HCT116 (cell line): ENCODE data around the gene TSPO. TPM values are rescaled to one million over a fixed set of nuclear protein-coding genes. Genes with fewer than 3 reads are reported as not detected.

ENCODE experiments used
- ATAC-seq: fragments of 200-7000 bp; cut with Tn5 transposase; 2 replicates; pipeline ENCODE4 v1.9.1; 2020; ENCODE audit warnings: mild to moderate bottlenecking, moderate library complexity
- BruUV-seq: library from RNA; stranded (reverse); fragments of 400-500 nt; replicated peaks from 2 replicates; lab custom pipeline; 2021; lab: Mats Ljungman, UMichigan
- CTCF ChIA-PET: fragments of 300-600 bp; sonication (Branson Sonifier 250); formaldehyde crosslinking; loops from one replicate; lab custom pipeline; 2021; ENCODE audit warnings: antibody characterized with exemption; lab: Charles Lee
- POLR2A ChIA-PET: fragments of 300-600, 350-600 bp; sonication (Branson Sonifier 250); formaldehyde crosslinking; loops from one replicate; lab custom pipeline; 2021; ENCODE audit warnings: antibody characterized with exemption; lab: Charles Lee
- RAD21 ChIA-PET, 2 experiments: fragments of 300-600 bp; sonication (Branson Sonifier 250); formaldehyde crosslinking; loops; one replicate each; lab custom pipeline; 2023; ENCODE audit warnings: low total read pairs in 2 of 2; ENCODE audit not compliant: uncharacterized antibody in 2 of 2, unreplicated experiment in 2 of 2, low non-redundant PET in 1 of 2; lab: Charles Lee
- DNase-seq: peaks from one replicate; pipeline ENCODE4 v3.0.0-alpha.2; 2010; ENCODE audit warnings: low read depth, low spot score
- H2AFZ ChIP-seq: fragments of 200-600 bp; shearing (Covaris generic), sonication (generic); 2 replicates; pipeline ENCODE4 v1.6.1; 2017; ENCODE audit warnings: low read depth, mixed run types, mixed read lengths, antibody characterized with exemption, low read length; ENCODE audit not compliant: poor library complexity, severe bottlenecking
- H3K27ac ChIP-seq: 2 replicates; pipeline ENCODE4 v1.5.1; 2012; ENCODE audit warnings: low read depth, low read length
- H3K27me3 ChIP-seq: fragments of 200-600 bp; sonication (generic); 2 replicates; pipeline ENCODE4 v1.6.1; 2016; ENCODE audit warnings: mixed run types, low read length, mixed read lengths; ENCODE audit not compliant: insufficient read depth
- H3K36me3 ChIP-seq, 2 experiments: fragments of 200-500 bp in 1 of 2; fragments of 200-600 bp in 1 of 2; sonication (Bioruptor generic) in 1 of 2; sonication (generic) in 1 of 2; 2 replicates each; pipeline versions ENCODE4 v1.5.1 to v1.6.1; 2014 to 2016; ENCODE audit warnings: low read length in 2 of 2, inconsistent platforms in 1 of 2, mixed read lengths in 1 of 2, mixed run types in 1 of 2; ENCODE audit not compliant: insufficient read depth in 2 of 2, control insufficient read depth in 1 of 2
- H3K4me1 ChIP-seq, 2 experiments: fragments of 200-600 bp in 1 of 2; sonication (generic) in 1 of 2; 2 replicates each; pipeline versions ENCODE4 v1.5.1 to v1.6.1; 2012 to 2017; ENCODE audit warnings: low read length in 2 of 2, inconsistent platforms in 1 of 2, mild to moderate bottlenecking in 1 of 2, mixed read lengths in 1 of 2, mixed run types in 1 of 2, moderate library complexity in 1 of 2; ENCODE audit not compliant: insufficient read depth in 2 of 2, control insufficient read depth in 1 of 2
- H3K4me2 ChIP-seq: fragments of 200-600 bp; sonication (generic); 2 replicates; pipeline ENCODE4 v1.6.1; 2017; ENCODE audit warnings: mixed run types, low read length, mixed read lengths
- H3K4me3 ChIP-seq, 2 experiments: fragments of 200-600 bp in 1 of 2; sonication (generic) in 1 of 2; replicated peaks in 1 of 2; 2 replicates each; pipeline ENCODE4 v1.5.1; 2011 to 2016; ENCODE audit warnings: low read length in 2 of 2, control low read depth in 1 of 2, low read depth in 1 of 2, mild to moderate bottlenecking in 1 of 2, mixed read lengths in 1 of 2, mixed run types in 1 of 2
- H3K79me2 ChIP-seq: fragments of 200-600 bp; sonication (generic); 2 replicates; pipeline ENCODE4 v1.6.1; 2017; ENCODE audit warnings: mild to moderate bottlenecking, mixed run types, low read length, moderate library complexity, mixed read lengths; ENCODE audit not compliant: insufficient read depth
- H3K9ac ChIP-seq: fragments of 200-600 bp; sonication (generic); 2 replicates; pipeline ENCODE4 v1.6.1; 2016; ENCODE audit warnings: low read length, mixed read lengths
- H3K9me2 ChIP-seq: fragments of 200-600 bp; sonication (generic), shearing (Covaris generic); 2 replicates; pipeline ENCODE4 v1.6.1; 2017; ENCODE audit warnings: mixed run types, mild to moderate bottlenecking, moderate library complexity; ENCODE audit not compliant: insufficient read depth
- H3K9me3 ChIP-seq, 2 experiments: fragments of 200-500 bp in 1 of 2; fragments of 200-600 bp in 1 of 2; sonication (Bioruptor generic) in 1 of 2; sonication (generic) in 1 of 2; 2 replicates each; pipeline ENCODE4 v1.6.1; 2014 to 2017; ENCODE audit warnings: low read length in 2 of 2, mixed read lengths in 2 of 2, inconsistent platforms in 1 of 2, low read depth in 1 of 2, mild to moderate bottlenecking in 1 of 2, mixed run types in 1 of 2, moderate library complexity in 1 of 2; ENCODE audit not compliant: control insufficient read depth in 1 of 2, insufficient read depth in 1 of 2
- H4K20me1 ChIP-seq: fragments of 200-600 bp; sonication (generic), shearing (Covaris generic); 2 replicates; pipeline ENCODE4 v1.6.1; 2017; ENCODE audit warnings: mixed run types, mild to moderate bottlenecking, moderate library complexity; ENCODE audit not compliant: insufficient read depth
- CBX3 ChIP-seq: IDR thresholded peaks from 2 replicates; pipeline ENCODE4 v1.6.1; 2012; ENCODE audit warnings: low read depth
- EGR1 ChIP-seq: IDR thresholded peaks from 2 replicates; pipeline ENCODE4 v1.6.1; 2012; ENCODE audit warnings: low read depth
- EZH2phosphoT487 ChIP-seq: fragments of 200-600 bp; IDR thresholded peaks from 2 replicates; pipeline ENCODE4 v1.6.1; 2018; ENCODE audit warnings: antibody characterized with exemption, borderline replicate concordance
- POLR2A ChIP-seq: IDR thresholded peaks from 2 replicates; pipeline ENCODE4 v1.7.0; 2011; ENCODE audit warnings: borderline replicate concordance; ENCODE audit not compliant: insufficient read depth, insufficient read length; ENCODE audit errors: extremely low read depth
- POLR2AphosphoS5 ChIP-seq: IDR thresholded peaks from 2 replicates; pipeline ENCODE4 v1.6.1; 2011; ENCODE audit warnings: mild to moderate bottlenecking, low read depth, low read length, moderate library complexity
- RAD21 ChIP-seq: IDR thresholded peaks from 2 replicates; pipeline ENCODE4 v1.6.1; 2012; ENCODE audit warnings: low read depth, mild to moderate bottlenecking
- SIN3A ChIP-seq: IDR thresholded peaks from 2 replicates; pipeline ENCODE4 v1.6.1; 2012; ENCODE audit warnings: low read depth
- SP1 ChIP-seq: IDR thresholded peaks from 2 replicates; pipeline ENCODE4 v1.6.1; 2012; ENCODE audit warnings: low read depth
- SRF ChIP-seq: IDR thresholded peaks from 2 replicates; pipeline ENCODE4 v1.6.1; 2012; ENCODE audit warnings: low read depth
- TCF7L2 ChIP-seq: IDR thresholded peaks from 2 replicates; pipeline ENCODE4 v1.7.0; 2011; ENCODE audit warnings: borderline replicate concordance, inconsistent platforms; ENCODE audit not compliant: insufficient read depth, insufficient read length; ENCODE audit errors: extremely low read depth
- YY1 ChIP-seq: IDR thresholded peaks from 2 replicates; pipeline ENCODE4 v1.6.1; 2011; ENCODE audit warnings: low read length, low read depth, moderate library complexity, mild to moderate bottlenecking; ENCODE audit not compliant: insufficient replicate concordance; ENCODE audit errors: extremely low read depth
- ZFX ChIP-seq: fragments of 450-650 bp; IDR thresholded peaks from 2 replicates; pipeline ENCODE4 v1.6.1; 2017
- intact Hi-C: fragments of 100-400 bp; cut with micrococcal nuclease; formaldehyde crosslinking; loops from 2 replicates; pipeline ENCODE4 v1.10.0; 2022
- total RNA-seq: library from RNA; stranded (reverse); gene quantifications from one replicate; pipeline ENCODE4 v1.2.1, GENCODE V29; 2021; ENCODE audit not compliant: unreplicated experiment
- TF ChIP-seq, protein P1 (sequence below): IDR thresholded peaks from 2 replicates; pipeline ENCODE4 v1.6.1; 2012
- TF ChIP-seq, protein P2 (sequence below): IDR thresholded peaks from 2 replicates; pipeline ENCODE4 v1.6.1; 2012
- TF ChIP-seq, protein P3 (sequence below): IDR thresholded peaks from 2 replicates; pipeline ENCODE4 v1.6.1; 2012; ENCODE audit warnings: low read depth
- TF ChIP-seq, protein P4 (sequence below): IDR thresholded peaks from 2 replicates; pipeline ENCODE4 v1.6.1; 2011; ENCODE audit warnings: mild to moderate bottlenecking, low read length, moderate library complexity; ENCODE audit not compliant: insufficient replicate concordance; ENCODE audit errors: extremely low read depth
- TF ChIP-seq, protein P5 (sequence below), 3 experiments: fragments of 200-600 bp in 1 of 3; sonication (generic) in 1 of 3; IDR thresholded peaks in 2 of 3; conservative IDR thresholded peaks in 1 of 3; 2 replicates each; pipeline ENCODE4 v1.5.1; 2012 to 2017; ENCODE audit warnings: low read depth in 2 of 3, low read length in 2 of 3, antibody characterized with exemption in 1 of 3, borderline replicate concordance in 1 of 3, control low read depth in 1 of 3, mild to moderate bottlenecking in 1 of 3, mixed read lengths in 1 of 3, mixed run types in 1 of 3, moderate library complexity in 1 of 3; ENCODE audit not compliant: insufficient read depth in 1 of 3

TSPO gene
- total RNA-seq, 1 experiment from 2014 or later = 192 TPM

DNA sequence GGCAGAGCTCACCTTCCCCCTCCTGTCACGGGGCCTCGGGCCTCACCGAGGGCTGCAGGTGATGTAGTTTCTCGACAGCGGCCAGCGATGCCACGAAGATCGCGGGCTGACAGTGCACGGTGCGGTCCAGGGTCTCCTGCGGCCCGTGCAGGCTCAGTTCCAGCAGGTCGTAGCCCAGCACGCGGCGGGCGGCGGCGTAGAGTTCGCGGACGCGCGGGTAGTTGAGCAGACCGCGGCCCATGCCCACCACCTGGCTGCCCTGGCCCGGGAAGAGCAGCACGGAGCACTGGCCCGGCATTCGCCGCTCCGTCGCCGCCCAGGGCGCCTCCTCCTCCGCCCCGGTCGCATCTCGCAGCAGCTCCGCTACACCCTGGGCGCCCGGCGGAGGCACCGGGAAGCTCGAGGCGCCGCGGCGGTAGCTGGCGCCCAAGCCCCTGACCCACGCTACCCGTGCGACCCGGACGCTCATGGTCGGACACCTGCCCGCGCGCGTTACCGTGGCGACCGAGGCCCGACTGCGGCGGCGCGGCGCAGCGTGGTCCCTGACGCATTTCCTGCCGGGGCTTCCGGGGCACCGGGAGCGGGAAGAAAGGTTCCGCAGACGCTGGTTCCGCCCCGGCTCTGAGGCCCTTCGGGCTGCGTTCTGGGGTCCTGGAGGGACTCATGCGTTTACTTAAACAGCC, 8.3 kb upstream of the TSPO start, which contains the start of gene MCAT:
TSS of gene MCAT (minus strand) at position 519 of the 683 bp plus-strand sequence. CDS start at position 469, 50 bp downstream.
- ChIA-PET POLR2A (interaction anchor here (1.2 kb wide), 1 partner anchor 15 kb away, joined by 3 read pairs; no protein-coding TSS in a partner anchor), CTCF (no interaction called here), RAD21 (interaction anchor here in 1 of 2 experiments (0.5 kb wide), 1 partner anchor 388 kb away, joined by 3 read pairs; no protein-coding TSS in a partner anchor)
- intact Hi-C loops = no loop called here
- H3K9me2 ChIP-seq = no peaks in the 10 kb centered on the region
- ATAC-seq (peak; percentile 92), DNase-seq (no peak)
- no peaks in the 10 kb centered on the region for H3K27me3 ChIP-seq
- peak within 1 kb of the TSS; percentile 95 for H3K27ac ChIP-seq
- H2AFZ ChIP-seq = no peak within 1 kb of the TSS
- H3K36me3 ChIP-seq = peaks cover 19 to 29% of the 10 kb centered on the region in 2 experiments
- H3K79me2 ChIP-seq = peaks cover 50% of the 10 kb centered on the region
- TF ChIP-seq SIN3A (peak; percentile 80), CBX3 (0 out of 2 replicates have a peak, but pooled peaks have one; percentile 85), TCF7L2 (peak; percentile 36), POLR2AphosphoS5 (peak; percentile 68), EGR1 (peak; percentile 35; the same call in 1 of the 2 replicates), SRF (no peak), YY1 (peak; percentile 74), EZH2phosphoT487 (no peak), POLR2A (no peak), RAD21 (no peak), SP1 (peak; percentile 65), ZFX (peak; percentile 80; the same call in 1 of the 2 replicates)
- TF ChIP-seq, protein P1, sequence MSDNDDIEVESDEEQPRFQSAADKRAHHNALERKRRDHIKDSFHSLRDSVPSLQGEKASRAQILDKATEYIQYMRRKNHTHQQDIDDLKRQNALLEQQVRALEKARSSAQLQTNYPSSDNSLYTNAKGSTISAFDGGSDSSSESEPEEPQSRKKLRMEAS = peak; percentile 85
- TF ChIP-seq, protein P2, sequence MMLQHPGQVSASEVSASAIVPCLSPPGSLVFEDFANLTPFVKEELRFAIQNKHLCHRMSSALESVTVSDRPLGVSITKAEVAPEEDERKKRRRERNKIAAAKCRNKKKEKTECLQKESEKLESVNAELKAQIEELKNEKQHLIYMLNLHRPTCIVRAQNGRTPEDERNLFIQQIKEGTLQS = no peak
- TF ChIP-seq, protein P3, sequence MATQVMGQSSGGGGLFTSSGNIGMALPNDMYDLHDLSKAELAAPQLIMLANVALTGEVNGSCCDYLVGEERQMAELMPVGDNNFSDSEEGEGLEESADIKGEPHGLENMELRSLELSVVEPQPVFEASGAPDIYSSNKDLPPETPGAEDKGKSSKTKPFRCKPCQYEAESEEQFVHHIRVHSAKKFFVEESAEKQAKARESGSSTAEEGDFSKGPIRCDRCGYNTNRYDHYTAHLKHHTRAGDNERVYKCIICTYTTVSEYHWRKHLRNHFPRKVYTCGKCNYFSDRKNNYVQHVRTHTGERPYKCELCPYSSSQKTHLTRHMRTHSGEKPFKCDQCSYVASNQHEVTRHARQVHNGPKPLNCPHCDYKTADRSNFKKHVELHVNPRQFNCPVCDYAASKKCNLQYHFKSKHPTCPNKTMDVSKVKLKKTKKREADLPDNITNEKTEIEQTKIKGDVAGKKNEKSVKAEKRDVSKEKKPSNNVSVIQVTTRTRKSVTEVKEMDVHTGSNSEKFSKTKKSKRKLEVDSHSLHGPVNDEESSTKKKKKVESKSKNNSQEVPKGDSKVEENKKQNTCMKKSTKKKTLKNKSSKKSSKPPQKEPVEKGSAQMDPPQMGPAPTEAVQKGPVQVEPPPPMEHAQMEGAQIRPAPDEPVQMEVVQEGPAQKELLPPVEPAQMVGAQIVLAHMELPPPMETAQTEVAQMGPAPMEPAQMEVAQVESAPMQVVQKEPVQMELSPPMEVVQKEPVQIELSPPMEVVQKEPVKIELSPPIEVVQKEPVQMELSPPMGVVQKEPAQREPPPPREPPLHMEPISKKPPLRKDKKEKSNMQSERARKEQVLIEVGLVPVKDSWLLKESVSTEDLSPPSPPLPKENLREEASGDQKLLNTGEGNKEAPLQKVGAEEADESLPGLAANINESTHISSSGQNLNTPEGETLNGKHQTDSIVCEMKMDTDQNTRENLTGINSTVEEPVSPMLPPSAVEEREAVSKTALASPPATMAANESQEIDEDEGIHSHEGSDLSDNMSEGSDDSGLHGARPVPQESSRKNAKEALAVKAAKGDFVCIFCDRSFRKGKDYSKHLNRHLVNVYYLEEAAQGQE = no peak
- TF ChIP-seq, protein P4, sequence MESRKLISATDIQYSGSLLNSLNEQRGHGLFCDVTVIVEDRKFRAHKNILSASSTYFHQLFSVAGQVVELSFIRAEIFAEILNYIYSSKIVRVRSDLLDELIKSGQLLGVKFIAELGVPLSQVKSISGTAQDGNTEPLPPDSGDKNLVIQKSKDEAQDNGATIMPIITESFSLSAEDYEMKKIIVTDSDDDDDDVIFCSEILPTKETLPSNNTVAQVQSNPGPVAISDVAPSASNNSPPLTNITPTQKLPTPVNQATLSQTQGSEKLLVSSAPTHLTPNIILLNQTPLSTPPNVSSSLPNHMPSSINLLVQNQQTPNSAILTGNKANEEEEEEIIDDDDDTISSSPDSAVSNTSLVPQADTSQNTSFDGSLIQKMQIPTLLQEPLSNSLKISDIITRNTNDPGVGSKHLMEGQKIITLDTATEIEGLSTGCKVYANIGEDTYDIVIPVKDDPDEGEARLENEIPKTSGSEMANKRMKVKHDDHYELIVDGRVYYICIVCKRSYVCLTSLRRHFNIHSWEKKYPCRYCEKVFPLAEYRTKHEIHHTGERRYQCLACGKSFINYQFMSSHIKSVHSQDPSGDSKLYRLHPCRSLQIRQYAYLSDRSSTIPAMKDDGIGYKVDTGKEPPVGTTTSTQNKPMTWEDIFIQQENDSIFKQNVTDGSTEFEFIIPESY = no peak
- TF ChIP-seq, protein P5, sequence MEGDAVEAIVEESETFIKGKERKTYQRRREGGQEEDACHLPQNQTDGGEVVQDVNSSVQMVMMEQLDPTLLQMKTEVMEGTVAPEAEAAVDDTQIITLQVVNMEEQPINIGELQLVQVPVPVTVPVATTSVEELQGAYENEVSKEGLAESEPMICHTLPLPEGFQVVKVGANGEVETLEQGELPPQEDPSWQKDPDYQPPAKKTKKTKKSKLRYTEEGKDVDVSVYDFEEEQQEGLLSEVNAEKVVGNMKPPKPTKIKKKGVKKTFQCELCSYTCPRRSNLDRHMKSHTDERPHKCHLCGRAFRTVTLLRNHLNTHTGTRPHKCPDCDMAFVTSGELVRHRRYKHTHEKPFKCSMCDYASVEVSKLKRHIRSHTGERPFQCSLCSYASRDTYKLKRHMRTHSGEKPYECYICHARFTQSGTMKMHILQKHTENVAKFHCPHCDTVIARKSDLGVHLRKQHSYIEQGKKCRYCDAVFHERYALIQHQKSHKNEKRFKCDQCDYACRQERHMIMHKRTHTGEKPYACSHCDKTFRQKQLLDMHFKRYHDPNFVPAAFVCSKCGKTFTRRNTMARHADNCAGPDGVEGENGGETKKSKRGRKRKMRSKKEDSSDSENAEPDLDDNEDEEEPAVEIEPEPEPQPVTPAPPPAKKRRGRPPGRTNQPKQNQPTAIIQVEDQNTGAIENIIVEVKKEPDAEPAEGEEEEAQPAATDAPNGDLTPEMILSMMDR (IDR thresholded peaks at IDR 0.05 in 2 of 3, conservative IDR thresholded peaks at IDR 0.05 in 1 of 3; ENCODE audit: borderline replicate concordance in 1 of 3, insufficient read depth in 1 of 3, low read depth in 2 of 3, low read length in 2 of 3) = no peak
- H3K4me2 ChIP-seq = peak within 1 kb of the TSS; percentile 80
- H3K9ac ChIP-seq = peak within 1 kb of the TSS; percentile 96
- no peaks in the 10 kb centered on the region for H4K20me1 ChIP-seq
- no peaks in the 10 kb centered on the region for H3K9me3 ChIP-seq
- peak within 1 kb of the TSS; percentile 93 to 99 for H3K4me3 ChIP-seq
- no TSS peak for BruUV-seq
- peaks cover 10 to 18% of the 10 kb centered on the region in 2 experiments; a peak in 3 of 4 replicates for H3K4me1 ChIP-seq
